Activated T-cell treated with anti-CD3 and anti-CD28 coated beads for 1 hour (primary cell): ENCODE results near the gene GRID1.
"Not testable (repeated sequence)": the region's sequence is repeated elsewhere in the genome, so short reads cannot be mapped to it uniquely, and the experiment has no call there.

Experiments
- DNase-seq: peaks from one replicate; pipeline ENCODE4 v3.0.0-alpha.2; 2020; ENCODE audit warnings: low read depth

GRID1 gene

GRCh38 chr10:85791818-85792532 is 574.6 kb downstream of the GRID1 start:
- DNase-seq, result no peak

- DNase-seq, result no peak
These were observed 576.4 kb downstream of the GRID1 start for GRCh38 chr10:85789982-85790789.

GRCh38 chr10:85789125-85789524 is 577.5 kb downstream of the GRID1 start:
- DNase-seq, result no peak

GRCh38 chr10:85788570-85788969 is 578.0 kb downstream of the GRID1 start:
- no peak for DNase-seq

GRCh38 chr10:85787881-85788280 is 578.7 kb downstream of the GRID1 start:
- no peak for DNase-seq

- DNase-seq, result no peak
These were observed 579.2 kb downstream of the GRID1 start for GRCh38 chr10:85787393-85787792.

GRCh38 chr10:85786401-85786899 is 580.1 kb downstream of the GRID1 start:
- no peak for DNase-seq

- no peak for DNase-seq
These were observed 581.8 kb downstream of the GRID1 start for GRCh38 chr10:85784792-85785191.

GRCh38 chr10:85781404-85781803 is 585.2 kb downstream of the GRID1 start:
- DNase-seq, result no peak

- DNase-seq, result no peak
These were observed 588.5 kb downstream of the GRID1 start for GRCh38 chr10:85778074-85778473.

- no peak for DNase-seq
These were observed 598.7 kb downstream of the GRID1 start for GRCh38 chr10:85767891-85768290.

GRCh38 chr10:85764108-85764507 is 602.5 kb downstream of the GRID1 start:
- no peak for DNase-seq

- DNase-seq, result no peak
These were observed 604.6 kb downstream of the GRID1 start for GRCh38 chr10:85761906-85762445.

- no peak for DNase-seq
These were observed 624.8 kb downstream of the GRID1 start for GRCh38 chr10:85741626-85742300.

- DNase-seq, result no peak
These were observed 630.6 kb downstream of the GRID1 start for GRCh38 chr10:85735997-85736396.

- DNase-seq, result no peak
These were observed 631.8 kb downstream of the GRID1 start for GRCh38 chr10:85734791-85735190.

- no peak for DNase-seq
These were observed 642.4 kb downstream of the GRID1 start for GRCh38 chr10:85724215-85724614.

GRCh38 chr10:85720931-85721590 is 645.5 kb downstream of the GRID1 start:
- DNase-seq, result no peak

- DNase-seq, result no peak
These were observed 647.2 kb downstream of the GRID1 start for GRCh38 chr10:85719408-85719807.

- no peak for DNase-seq
These were observed 652.7 kb downstream of the GRID1 start for GRCh38 chr10:85713885-85714284.

- DNase-seq, result no peak
These were observed 663.8 kb downstream of the GRID1 start for GRCh38 chr10:85702768-85703167.

GRCh38 chr10:85699066-85699465 is 667.5 kb downstream of the GRID1 start:
- not testable (repeated sequence) for DNase-seq
